Fibroblast of pulmonary artery (primary cell): ENCODE measurements around the gene ASPRV1.
"Not testable (repeated sequence)": the region's sequence is repeated elsewhere in the genome, so short reads cannot be mapped to it uniquely, and the experiment has no call there.

Experiments
- DNase-seq: peaks from one replicate; pipeline ENCODE4 v3.0.0-alpha.2; 2010; ENCODE audit warnings: low read depth
- H3K4me3 ChIP-seq: replicated peaks from 2 replicates; pipeline ENCODE4 v1.5.1; 2011; ENCODE audit warnings: low read depth, mild to moderate bottlenecking, control low read depth, low read length, moderate library complexity
- CTCF ChIP-seq: IDR thresholded peaks from 2 replicates; pipeline ENCODE4 v1.5.1; 2011; ENCODE audit warnings: mild to moderate bottlenecking, control low read depth, low read length, inconsistent platforms; ENCODE audit errors: missing control alignments

ASPRV1 gene

GRCh38 chr2:69954084-69954483 is 7.3 kb downstream of the ASPRV1 start:
- no peak for DNase-seq
- TF ChIP-seq CTCF = no peak
- no peak overlapping the region for H3K4me3 ChIP-seq

GRCh38 chr2:69952336-69953115 is 8.9 kb downstream of the ASPRV1 start:
- DNase-seq = no peak

GRCh38 chr2:69950671-69951070 is 10.8 kb downstream of the ASPRV1 start:
- not testable (repeated sequence) for H3K4me3 ChIP-seq, DNase-seq

More at GRCh38 chr2:69952336-69953115, 8.9 kb downstream of the ASPRV1 start:
- H3K4me3 ChIP-seq = no peak overlapping the region
- no peak for TF ChIP-seq CTCF

- H3K4me3 ChIP-seq = no peak overlapping the region
- TF ChIP-seq CTCF = no peak
- DNase-seq = no peak
These were observed 11.2 kb downstream of the ASPRV1 start for GRCh38 chr2:69950241-69950640.

GRCh38 chr2:69948963-69949645 is 12.3 kb downstream of the ASPRV1 start:
- TF ChIP-seq CTCF = no peak
- DNase-seq = no peak
- H3K4me3 ChIP-seq = no peak overlapping the region

GRCh38 chr2:69948032-69948962 is 13.1 kb downstream of the ASPRV1 start:
- TF ChIP-seq CTCF = no peak
- H3K4me3 ChIP-seq = no peak overlapping the region
- no peak for DNase-seq
